Measurements from ENCODE around the gene CDK5RAP2. TPM values are rescaled to one million over a fixed set of nuclear protein-coding genes. Genes with fewer than 3 reads are reported as not detected.

Gene CDK5RAP2
- total RNA-seq, 1 donor from 2014 or later, result 76.8 TPM

- Mint-ChIP-seq H3K36me3 (ENCODE audit: insufficient read depth) (peaks cover 30% of the 10 kb centered on the region), H3K4me3 (ENCODE audit: low read depth) (no peak overlapping the region), H3K9me3 (ENCODE audit: low read depth) (no peaks in the 10 kb centered on the region), H3K27me3 (no peaks in the 10 kb centered on the region), H3K4me1 (ENCODE audit: low read depth) (peaks cover 4% of the 10 kb centered on the region), H3K27ac (no peak overlapping the region)
- TF ChIP-seq, protein P1, sequence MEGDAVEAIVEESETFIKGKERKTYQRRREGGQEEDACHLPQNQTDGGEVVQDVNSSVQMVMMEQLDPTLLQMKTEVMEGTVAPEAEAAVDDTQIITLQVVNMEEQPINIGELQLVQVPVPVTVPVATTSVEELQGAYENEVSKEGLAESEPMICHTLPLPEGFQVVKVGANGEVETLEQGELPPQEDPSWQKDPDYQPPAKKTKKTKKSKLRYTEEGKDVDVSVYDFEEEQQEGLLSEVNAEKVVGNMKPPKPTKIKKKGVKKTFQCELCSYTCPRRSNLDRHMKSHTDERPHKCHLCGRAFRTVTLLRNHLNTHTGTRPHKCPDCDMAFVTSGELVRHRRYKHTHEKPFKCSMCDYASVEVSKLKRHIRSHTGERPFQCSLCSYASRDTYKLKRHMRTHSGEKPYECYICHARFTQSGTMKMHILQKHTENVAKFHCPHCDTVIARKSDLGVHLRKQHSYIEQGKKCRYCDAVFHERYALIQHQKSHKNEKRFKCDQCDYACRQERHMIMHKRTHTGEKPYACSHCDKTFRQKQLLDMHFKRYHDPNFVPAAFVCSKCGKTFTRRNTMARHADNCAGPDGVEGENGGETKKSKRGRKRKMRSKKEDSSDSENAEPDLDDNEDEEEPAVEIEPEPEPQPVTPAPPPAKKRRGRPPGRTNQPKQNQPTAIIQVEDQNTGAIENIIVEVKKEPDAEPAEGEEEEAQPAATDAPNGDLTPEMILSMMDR (IDR thresholded peaks at IDR 0.05; ENCODE audit: unreplicated experiment), result no peak
- no peak for DNase-seq (ENCODE audit: low spot score, unreplicated experiment)
Observed at GRCh38 chr9:120536949-120537640, 42.9 kb downstream of the CDK5RAP2 start.

DNA sequence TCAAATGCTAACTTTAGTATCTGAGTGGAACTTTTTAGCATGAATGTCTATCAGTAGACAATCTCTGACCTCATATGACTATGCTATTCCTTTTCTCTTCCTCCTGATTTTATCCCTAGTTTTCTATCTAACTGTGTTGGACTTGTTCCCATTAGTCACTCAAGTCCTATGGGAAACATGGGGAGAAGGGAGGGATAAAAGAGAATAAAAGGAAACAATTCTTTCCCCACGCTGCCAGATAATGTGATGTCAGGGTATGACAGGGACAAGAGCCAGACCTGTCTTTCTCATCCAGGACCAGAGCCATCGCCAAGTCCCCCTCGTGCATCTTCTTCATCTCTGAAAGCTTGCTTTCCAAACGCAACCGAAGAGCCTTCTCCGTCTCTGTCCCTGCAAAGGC, 43.9 kb downstream of the CDK5RAP2 start:
- no peak overlapping the region for H3K4me3 Mint-ChIP-seq (ENCODE audit: low read depth)
- H3K27ac Mint-ChIP-seq, result no peak overlapping the region
- DNase-seq (ENCODE audit: low spot score, unreplicated experiment), result no peak
- H3K4me1 Mint-ChIP-seq (ENCODE audit: low read depth), result peaks cover 4% of the 10 kb centered on the region
- no peaks in the 10 kb centered on the region for H3K9me3 Mint-ChIP-seq (ENCODE audit: low read depth)
- no peaks in the 10 kb centered on the region for H3K27me3 Mint-ChIP-seq
- peaks cover 31% of the 10 kb centered on the region for H3K36me3 Mint-ChIP-seq (ENCODE audit: insufficient read depth)
- TF ChIP-seq, protein P1 (IDR thresholded peaks at IDR 0.05; ENCODE audit: unreplicated experiment), result no peak

DNA sequence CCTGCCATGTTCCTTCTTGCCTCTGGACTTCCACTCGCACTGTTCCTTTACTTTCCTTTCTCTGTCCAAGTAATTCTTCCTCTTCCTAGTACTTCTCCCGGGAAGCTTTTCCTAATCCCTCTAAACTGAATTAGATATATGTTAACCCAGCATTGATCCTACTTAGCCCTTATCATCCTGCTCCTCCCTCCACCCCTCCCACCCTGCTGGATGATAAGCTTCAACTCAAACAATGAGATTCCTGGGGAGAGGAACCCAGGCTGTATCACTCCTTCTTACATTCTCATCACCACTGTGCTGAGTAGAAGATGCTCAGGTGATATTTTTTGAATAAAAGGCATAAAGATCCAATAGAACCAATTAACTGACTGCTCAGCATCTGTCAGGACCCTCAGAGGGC, 45.7 kb downstream of the CDK5RAP2 start:
- no peaks in the 10 kb centered on the region for H3K9me3 Mint-ChIP-seq (ENCODE audit: low read depth)

DNA sequence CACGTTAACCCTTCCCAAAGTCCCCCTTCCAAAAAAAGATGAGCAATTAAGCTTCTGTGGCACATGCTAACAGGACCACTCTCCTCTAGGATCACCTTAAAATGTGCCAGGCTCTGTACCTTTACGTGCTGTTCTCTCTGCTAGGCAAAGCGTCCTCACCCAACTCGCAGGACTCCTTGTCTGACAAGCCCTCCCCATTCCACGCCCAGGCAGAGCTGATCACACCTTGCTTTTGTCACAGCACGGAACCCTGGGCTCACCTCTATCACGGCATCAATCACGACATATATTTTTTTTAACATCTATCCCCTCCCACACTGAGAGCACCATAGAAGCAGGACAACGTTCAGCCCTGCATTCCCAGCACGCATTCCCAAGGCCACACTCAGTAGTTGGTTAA, 47.1 kb downstream of the CDK5RAP2 start:
- TF ChIP-seq, protein P1 (IDR thresholded peaks at IDR 0.05; ENCODE audit: unreplicated experiment), result no peak
- H3K9me3 Mint-ChIP-seq (ENCODE audit: low read depth), result no peaks in the 10 kb centered on the region
- no peak for DNase-seq (ENCODE audit: low spot score, unreplicated experiment)
- peaks cover 4% of the 10 kb centered on the region for H3K4me1 Mint-ChIP-seq (ENCODE audit: low read depth)
- H3K27me3 Mint-ChIP-seq, result no peaks in the 10 kb centered on the region
- no peak overlapping the region for H3K4me3 Mint-ChIP-seq (ENCODE audit: low read depth)
- peak overlapping the region; percentile 1 for H3K27ac Mint-ChIP-seq
- H3K36me3 Mint-ChIP-seq (ENCODE audit: insufficient read depth), result peaks cover 50% of the 10 kb centered on the region

More for the DNA sequence above, 45.7 kb downstream of the CDK5RAP2 start:
- no peak for DNase-seq (ENCODE audit: low spot score, unreplicated experiment)
- H3K4me1 Mint-ChIP-seq (ENCODE audit: low read depth), result peaks cover 4% of the 10 kb centered on the region
- no peak overlapping the region for H3K4me3 Mint-ChIP-seq (ENCODE audit: low read depth)
- no peaks in the 10 kb centered on the region for H3K27me3 Mint-ChIP-seq
- TF ChIP-seq, protein P1 (IDR thresholded peaks at IDR 0.05; ENCODE audit: unreplicated experiment), result no peak
- H3K36me3 Mint-ChIP-seq (ENCODE audit: insufficient read depth), result peaks cover 42% of the 10 kb centered on the region
- H3K27ac Mint-ChIP-seq, result no peak overlapping the region

- Mint-ChIP-seq H3K9me3 (ENCODE audit: low read depth) (no peaks in the 10 kb centered on the region), H3K27me3 (no peaks in the 10 kb centered on the region), H3K27ac (no peak overlapping the region), H3K36me3 (ENCODE audit: insufficient read depth) (peaks cover 54% of the 10 kb centered on the region), H3K4me3 (ENCODE audit: low read depth) (no peak overlapping the region), H3K4me1 (ENCODE audit: low read depth) (peaks cover 4% of the 10 kb centered on the region)
- no peak for DNase-seq (ENCODE audit: low spot score, unreplicated experiment)
- TF ChIP-seq, protein P1 (IDR thresholded peaks at IDR 0.05; ENCODE audit: unreplicated experiment), result no peak
Observed at GRCh38 chr9:120532475-120532874, 47.5 kb downstream of the CDK5RAP2 start.
